ENCODE data around the gene KMT2A. TPM values are rescaled to one million over a fixed set of nuclear protein-coding genes. Genes with fewer than 3 reads are reported as not detected.
A peak's percentile ranks its signal among the peaks of the same experiment; 100 is the strongest.

Gene KMT2A
- total and polyA plus RNA-seq, 2 experiments from 2014 or later: 34.3 to 72.2 TPM

DNA sequence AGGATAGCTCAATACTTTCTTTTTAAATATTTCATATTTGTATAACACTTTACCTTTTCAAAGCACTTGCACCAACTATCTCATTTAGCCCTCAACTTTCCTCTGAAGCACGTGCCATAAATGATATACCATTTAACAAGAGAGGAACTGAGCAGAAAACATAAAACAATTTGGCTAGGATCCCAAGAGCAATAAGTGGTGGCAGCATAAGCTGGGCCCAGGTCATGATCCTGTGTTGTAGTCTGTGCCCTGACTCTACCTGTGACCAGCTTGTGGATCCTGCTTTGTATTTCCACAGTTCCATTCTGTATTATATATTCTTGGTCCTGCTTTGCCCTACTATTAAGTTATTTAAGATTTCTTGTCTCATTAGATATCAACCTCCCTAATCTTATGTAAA lies 23.4 kb upstream of the KMT2A start (continued):
- TF ChIP-seq CREB1 (CRISPR knock-in tag; IDR thresholded peaks at IDR 0.05; ENCODE audit: low read depth) (no peak), POLR2AphosphoS5 (IDR thresholded peaks at IDR 0.05; ENCODE audit: low read depth) (no peak), ZNF114 (CRISPR knock-in tag; IDR thresholded peaks at IDR 0.05) (no peak), JUNB (IDR thresholded peaks at IDR 0.05; ENCODE audit: unreplicated experiment) (no peak)
- TF ChIP-seq, protein P1, sequence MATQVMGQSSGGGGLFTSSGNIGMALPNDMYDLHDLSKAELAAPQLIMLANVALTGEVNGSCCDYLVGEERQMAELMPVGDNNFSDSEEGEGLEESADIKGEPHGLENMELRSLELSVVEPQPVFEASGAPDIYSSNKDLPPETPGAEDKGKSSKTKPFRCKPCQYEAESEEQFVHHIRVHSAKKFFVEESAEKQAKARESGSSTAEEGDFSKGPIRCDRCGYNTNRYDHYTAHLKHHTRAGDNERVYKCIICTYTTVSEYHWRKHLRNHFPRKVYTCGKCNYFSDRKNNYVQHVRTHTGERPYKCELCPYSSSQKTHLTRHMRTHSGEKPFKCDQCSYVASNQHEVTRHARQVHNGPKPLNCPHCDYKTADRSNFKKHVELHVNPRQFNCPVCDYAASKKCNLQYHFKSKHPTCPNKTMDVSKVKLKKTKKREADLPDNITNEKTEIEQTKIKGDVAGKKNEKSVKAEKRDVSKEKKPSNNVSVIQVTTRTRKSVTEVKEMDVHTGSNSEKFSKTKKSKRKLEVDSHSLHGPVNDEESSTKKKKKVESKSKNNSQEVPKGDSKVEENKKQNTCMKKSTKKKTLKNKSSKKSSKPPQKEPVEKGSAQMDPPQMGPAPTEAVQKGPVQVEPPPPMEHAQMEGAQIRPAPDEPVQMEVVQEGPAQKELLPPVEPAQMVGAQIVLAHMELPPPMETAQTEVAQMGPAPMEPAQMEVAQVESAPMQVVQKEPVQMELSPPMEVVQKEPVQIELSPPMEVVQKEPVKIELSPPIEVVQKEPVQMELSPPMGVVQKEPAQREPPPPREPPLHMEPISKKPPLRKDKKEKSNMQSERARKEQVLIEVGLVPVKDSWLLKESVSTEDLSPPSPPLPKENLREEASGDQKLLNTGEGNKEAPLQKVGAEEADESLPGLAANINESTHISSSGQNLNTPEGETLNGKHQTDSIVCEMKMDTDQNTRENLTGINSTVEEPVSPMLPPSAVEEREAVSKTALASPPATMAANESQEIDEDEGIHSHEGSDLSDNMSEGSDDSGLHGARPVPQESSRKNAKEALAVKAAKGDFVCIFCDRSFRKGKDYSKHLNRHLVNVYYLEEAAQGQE (IDR thresholded peaks at IDR 0.05; ENCODE audit: unreplicated experiment): no peak

DNA sequence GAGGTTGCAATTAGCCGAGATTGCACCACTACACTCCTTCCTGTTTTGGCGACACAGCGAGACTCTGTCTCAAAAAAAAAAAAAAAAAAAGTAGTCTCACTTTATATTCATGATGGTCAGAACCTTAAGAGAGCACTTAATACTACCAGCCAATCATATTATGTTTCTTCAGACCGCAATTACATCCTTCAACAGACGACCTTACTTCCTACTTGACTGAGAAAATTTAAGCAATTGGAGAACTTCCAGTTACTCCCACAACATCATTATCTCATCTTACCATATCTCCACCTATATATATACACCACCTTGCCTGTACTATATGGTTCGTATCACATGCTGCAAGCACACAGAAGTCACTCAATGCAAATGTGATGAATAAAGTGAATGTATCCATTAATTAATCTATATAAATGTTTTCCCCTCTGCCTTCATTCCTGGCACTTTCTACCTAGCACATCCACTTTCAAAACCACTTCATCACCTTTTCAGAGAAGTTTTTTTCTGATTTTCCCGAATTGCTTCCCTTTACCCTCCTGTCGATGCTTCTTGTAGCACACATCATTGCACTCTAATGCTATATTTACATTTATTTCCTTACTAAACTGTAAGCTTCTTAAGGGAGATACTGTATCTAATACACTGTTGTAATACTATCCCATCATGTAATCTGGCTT lies 21.1 kb upstream of the KMT2A start:
- no peaks in the 10 kb centered on the region; the same call in 1 of the 2 replicates for H4K20me1 ChIP-seq (replicated peaks; ENCODE audit: insufficient read depth)
- H3K4me1 ChIP-seq (ENCODE audit: insufficient read depth): peaks cover 12% of the 10 kb centered on the region
- H3K9me2 ChIP-seq (ENCODE audit: insufficient read depth): no peaks in the 10 kb centered on the region
- no peaks in the 10 kb centered on the region for H3K27me3 ChIP-seq (ENCODE audit: insufficient read depth)
- H3K4me2 ChIP-seq: peak overlapping the region; percentile 59
- Mint-ChIP-seq H3K4me1 (peaks cover 10% of the 10 kb centered on the region), H3K27me3 (ENCODE audit: insufficient read depth, low read depth, poor library complexity) (peaks cover 2% of the 10 kb centered on the region), H3K4me3 (no peak overlapping the region), H3K27ac (no peak overlapping the region), H3K9me3 (no peaks in the 10 kb centered on the region), H3K36me3 (ENCODE audit: low read depth) (0 out of 3 replicates have a peak, but pooled peaks cover 4% of the 10 kb centered on the region)
- TF ChIP-seq, protein P2, sequence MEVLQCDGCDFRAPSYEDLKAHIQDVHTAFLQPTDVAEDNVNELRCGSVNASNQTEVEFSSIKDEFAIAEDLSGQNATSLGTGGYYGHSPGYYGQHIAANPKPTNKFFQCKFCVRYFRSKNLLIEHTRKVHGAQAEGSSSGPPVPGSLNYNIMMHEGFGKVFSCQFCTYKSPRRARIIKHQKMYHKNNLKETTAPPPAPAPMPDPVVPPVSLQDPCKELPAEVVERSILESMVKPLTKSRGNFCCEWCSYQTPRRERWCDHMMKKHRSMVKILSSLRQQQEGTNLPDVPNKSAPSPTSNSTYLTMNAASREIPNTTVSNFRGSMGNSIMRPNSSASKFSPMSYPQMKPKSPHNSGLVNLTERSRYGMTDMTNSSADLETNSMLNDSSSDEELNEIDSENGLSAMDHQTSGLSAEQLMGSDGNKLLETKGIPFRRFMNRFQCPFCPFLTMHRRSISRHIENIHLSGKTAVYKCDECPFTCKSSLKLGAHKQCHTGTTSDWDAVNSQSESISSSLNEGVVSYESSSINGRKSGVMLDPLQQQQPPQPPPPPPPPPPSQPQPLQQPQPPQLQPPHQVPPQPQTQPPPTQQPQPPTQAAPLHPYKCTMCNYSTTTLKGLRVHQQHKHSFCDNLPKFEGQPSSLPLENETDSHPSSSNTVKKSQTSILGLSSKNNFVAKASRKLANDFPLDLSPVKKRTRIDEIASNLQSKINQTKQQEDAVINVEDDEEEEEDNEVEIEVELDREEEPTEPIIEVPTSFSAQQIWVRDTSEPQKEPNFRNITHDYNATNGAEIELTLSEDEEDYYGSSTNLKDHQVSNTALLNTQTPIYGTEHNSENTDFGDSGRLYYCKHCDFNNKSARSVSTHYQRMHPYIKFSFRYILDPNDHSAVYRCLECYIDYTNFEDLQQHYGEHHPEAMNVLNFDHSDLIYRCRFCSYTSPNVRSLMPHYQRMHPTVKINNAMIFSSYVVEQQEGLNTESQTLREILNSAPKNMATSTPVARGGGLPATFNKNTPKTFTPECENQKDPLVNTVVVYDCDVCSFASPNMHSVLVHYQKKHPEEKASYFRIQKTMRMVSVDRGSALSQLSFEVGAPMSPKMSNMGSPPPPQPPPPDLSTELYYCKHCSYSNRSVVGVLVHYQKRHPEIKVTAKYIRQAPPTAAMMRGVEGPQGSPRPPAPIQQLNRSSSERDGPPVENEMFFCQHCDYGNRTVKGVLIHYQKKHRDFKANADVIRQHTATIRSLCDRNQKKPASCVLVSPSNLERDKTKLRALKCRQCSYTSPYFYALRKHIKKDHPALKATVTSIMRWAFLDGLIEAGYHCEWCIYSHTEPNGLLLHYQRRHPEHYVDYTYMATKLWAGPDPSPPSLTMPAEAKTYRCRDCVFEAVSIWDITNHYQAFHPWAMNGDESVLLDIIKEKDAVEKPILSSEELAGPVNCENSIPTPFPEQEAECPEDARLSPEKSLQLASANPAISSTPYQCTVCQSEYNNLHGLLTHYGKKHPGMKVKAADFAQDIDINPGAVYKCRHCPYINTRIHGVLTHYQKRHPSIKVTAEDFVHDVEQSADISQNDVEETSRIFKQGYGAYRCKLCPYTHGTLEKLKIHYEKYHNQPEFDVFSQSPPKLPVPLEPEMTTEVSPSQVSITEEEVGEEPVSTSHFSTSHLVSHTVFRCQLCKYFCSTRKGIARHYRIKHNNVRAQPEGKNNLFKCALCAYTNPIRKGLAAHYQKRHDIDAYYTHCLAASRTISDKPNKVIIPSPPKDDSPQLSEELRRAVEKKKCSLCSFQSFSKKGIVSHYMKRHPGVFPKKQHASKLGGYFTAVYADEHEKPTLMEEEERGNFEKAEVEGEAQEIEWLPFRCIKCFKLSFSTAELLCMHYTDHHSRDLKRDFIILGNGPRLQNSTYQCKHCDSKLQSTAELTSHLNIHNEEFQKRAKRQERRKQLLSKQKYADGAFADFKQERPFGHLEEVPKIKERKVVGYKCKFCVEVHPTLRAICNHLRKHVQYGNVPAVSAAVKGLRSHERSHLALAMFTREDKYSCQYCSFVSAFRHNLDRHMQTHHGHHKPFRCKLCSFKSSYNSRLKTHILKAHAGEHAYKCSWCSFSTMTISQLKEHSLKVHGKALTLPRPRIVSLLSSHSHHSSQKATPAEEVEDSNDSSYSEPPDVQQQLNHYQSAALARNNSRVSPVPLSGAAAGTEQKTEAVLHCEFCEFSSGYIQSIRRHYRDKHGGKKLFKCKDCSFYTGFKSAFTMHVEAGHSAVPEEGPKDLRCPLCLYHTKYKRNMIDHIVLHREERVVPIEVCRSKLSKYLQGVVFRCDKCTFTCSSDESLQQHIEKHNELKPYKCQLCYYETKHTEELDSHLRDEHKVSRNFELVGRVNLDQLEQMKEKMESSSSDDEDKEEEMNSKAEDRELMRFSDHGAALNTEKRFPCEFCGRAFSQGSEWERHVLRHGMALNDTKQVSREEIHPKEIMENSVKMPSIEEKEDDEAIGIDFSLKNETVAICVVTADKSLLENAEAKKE (CRISPR knock-in tag; IDR thresholded peaks at IDR 0.05): no peak
- TF ChIP-seq EZH2phosphoT487 (IDR thresholded peaks at IDR 0.05; ENCODE audit: unreplicated experiment) (no peak), EZH2 (IDR thresholded peaks at IDR 0.05; ENCODE audit: low read depth, unreplicated experiment) (no peak)
- TF ChIP-seq, protein P3, sequence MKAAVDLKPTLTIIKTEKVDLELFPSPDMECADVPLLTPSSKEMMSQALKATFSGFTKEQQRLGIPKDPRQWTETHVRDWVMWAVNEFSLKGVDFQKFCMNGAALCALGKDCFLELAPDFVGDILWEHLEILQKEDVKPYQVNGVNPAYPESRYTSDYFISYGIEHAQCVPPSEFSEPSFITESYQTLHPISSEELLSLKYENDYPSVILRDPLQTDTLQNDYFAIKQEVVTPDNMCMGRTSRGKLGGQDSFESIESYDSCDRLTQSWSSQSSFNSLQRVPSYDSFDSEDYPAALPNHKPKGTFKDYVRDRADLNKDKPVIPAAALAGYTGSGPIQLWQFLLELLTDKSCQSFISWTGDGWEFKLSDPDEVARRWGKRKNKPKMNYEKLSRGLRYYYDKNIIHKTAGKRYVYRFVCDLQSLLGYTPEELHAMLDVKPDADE (IDR thresholded peaks at IDR 0.05): no peak
- no peak for DNase-seq (ENCODE audit: low spot score)
- ATAC-seq: no peak
- H3K36me3 ChIP-seq (ENCODE audit: insufficient read depth): no peaks in the 10 kb centered on the region
- H3K79me2 ChIP-seq (replicated peaks; ENCODE audit: insufficient read depth): no peaks in the 10 kb centered on the region
- H2AFZ ChIP-seq: no peak overlapping the region
- H3K27ac ChIP-seq (ENCODE audit: low read depth): peak overlapping the region; percentile 88
- peaks cover 5% of the 10 kb centered on the region; the same call in 1 of the 2 replicates for H3F3A ChIP-seq (replicated peaks; ENCODE audit: low read depth)
- H3K4me3 ChIP-seq: 0 out of 2 replicates have a peak overlapping the region, but pooled peaks have one; percentile 8
